ENCODE results near the gene THEM4.

GRCh38 chr1:151838222-151839081 is 70.9 kb downstream of the THEM4 start:
- no peak for TF ChIP-seq JUN (IDR thresholded peaks at IDR 0.05; ENCODE audit: low read depth, low read length)
- TF ChIP-seq TCF12 (IDR thresholded peaks at IDR 0.05; ENCODE audit: low read depth, low read length): no peak
- TF ChIP-seq, protein P1, sequence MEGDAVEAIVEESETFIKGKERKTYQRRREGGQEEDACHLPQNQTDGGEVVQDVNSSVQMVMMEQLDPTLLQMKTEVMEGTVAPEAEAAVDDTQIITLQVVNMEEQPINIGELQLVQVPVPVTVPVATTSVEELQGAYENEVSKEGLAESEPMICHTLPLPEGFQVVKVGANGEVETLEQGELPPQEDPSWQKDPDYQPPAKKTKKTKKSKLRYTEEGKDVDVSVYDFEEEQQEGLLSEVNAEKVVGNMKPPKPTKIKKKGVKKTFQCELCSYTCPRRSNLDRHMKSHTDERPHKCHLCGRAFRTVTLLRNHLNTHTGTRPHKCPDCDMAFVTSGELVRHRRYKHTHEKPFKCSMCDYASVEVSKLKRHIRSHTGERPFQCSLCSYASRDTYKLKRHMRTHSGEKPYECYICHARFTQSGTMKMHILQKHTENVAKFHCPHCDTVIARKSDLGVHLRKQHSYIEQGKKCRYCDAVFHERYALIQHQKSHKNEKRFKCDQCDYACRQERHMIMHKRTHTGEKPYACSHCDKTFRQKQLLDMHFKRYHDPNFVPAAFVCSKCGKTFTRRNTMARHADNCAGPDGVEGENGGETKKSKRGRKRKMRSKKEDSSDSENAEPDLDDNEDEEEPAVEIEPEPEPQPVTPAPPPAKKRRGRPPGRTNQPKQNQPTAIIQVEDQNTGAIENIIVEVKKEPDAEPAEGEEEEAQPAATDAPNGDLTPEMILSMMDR (IDR thresholded peaks at IDR 0.05; ENCODE audit: control extremely low read depth in 1 of 3, insufficient read depth in 1 of 3, low read depth in 1 of 3, low read length in 3 of 3): no peak
- TF ChIP-seq RXRA (IDR thresholded peaks at IDR 0.05; ENCODE audit: insufficient read depth, low read depth, low read length): no peak
- TF ChIP-seq HDAC2 (IDR thresholded peaks at IDR 0.05; ENCODE audit: borderline replicate concordance in 1 of 2, low read depth in 2 of 2, low read length in 2 of 2): no peak
- TF ChIP-seq KDM5A (IDR thresholded peaks at IDR 0.05; ENCODE audit: low read length): no peak
- no peak for TF ChIP-seq POLR2A (IDR thresholded peaks at IDR 0.05; ENCODE audit: control extremely low read depth in 1 of 2, low read depth in 2 of 2, low read length in 2 of 2)
- TF ChIP-seq, protein P2, sequence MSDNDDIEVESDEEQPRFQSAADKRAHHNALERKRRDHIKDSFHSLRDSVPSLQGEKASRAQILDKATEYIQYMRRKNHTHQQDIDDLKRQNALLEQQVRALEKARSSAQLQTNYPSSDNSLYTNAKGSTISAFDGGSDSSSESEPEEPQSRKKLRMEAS (IDR thresholded peaks at IDR 0.05): peak; percentile 88
- TF ChIP-seq EZH2 (IDR thresholded peaks at IDR 0.05; ENCODE audit: low read depth, low read length, severe bottlenecking): peak; percentile 71
- TF ChIP-seq TBP (IDR thresholded peaks at IDR 0.05; ENCODE audit: low read depth, low read length): peak; percentile 22; the same call in 1 of the 2 replicates
- TF ChIP-seq CREB1 (IDR thresholded peaks at IDR 0.05): no peak
- no peak for TF ChIP-seq TAF1 (IDR thresholded peaks at IDR 0.05; ENCODE audit: low read depth, low read length)
- TF ChIP-seq RNF2 (IDR thresholded peaks at IDR 0.05; ENCODE audit: borderline replicate concordance, low read depth, low read length, missing control alignments, poor library complexity, severe bottlenecking): peak; percentile 6
